HepG2 (cell line): ENCODE results near the gene CRAMP1. TPM values are rescaled to one million over a fixed set of nuclear protein-coding genes. Genes with fewer than 3 reads are reported as not detected.

Experiments used
- ATAC-seq: fragments of 200-7000 bp; cut with Tn5 transposase; 3 replicates; pipeline ENCODE4 v1.9.1; 2020; ENCODE audit warnings: mild to moderate bottlenecking, moderate library complexity
- BruUV-seq: library from RNA; stranded (reverse); fragments of 400-500 nt; replicated peaks from 2 replicates; lab custom pipeline; 2021; lab: Mats Ljungman, UMichigan
- CTCF ChIA-PET: fragments of 300-600 bp; formaldehyde crosslinking; extraction: SDS; loops from one replicate; lab custom pipeline; 2021; ENCODE audit warnings: low total read pairs, inconsistent platforms, low intra/inter-chr PET ratio; lab: Yijun Ruan, JAX
- POLR2A ChIA-PET: fragments of 350-600 bp; sonication (Branson Sonifier 250); formaldehyde crosslinking; loops from one replicate; lab custom pipeline; 2020; ENCODE audit warnings: antibody characterized with exemption, inconsistent platforms; lab: Yijun Ruan, JAX
- DNase-seq: peaks from one replicate; pipeline ENCODE4 v3.0.0-alpha.2; 2015; ENCODE audit warnings: low spot score
- FAIRE-seq: peaks from 3 replicates; lab custom pipeline; 2011; peaks lifted over from hg19 to GRCh38; lab: Jason Lieb, UNC
- H2AFZ ChIP-seq: one replicate; pipeline ENCODE4 v1.6.1; 2011; ENCODE audit warnings: low read length, inconsistent platforms
- H3K27ac ChIP-seq: fragments of 300-600 bp; 3 replicates; pipeline ENCODE4 v1.8.0; 2011; ENCODE audit warnings: mixed run types, mild to moderate bottlenecking, mixed read lengths, low read length, inconsistent platforms; ENCODE audit not compliant: insufficient read depth; ENCODE audit errors: extremely low read length
- H3K27me3 ChIP-seq, 2 experiments: fragments of 200-600 bp in 1 of 2; 2 replicates in 1 of 2; 3 replicates in 1 of 2; pipeline versions ENCODE4 v1.6.0 to v1.8.0; 2011; ENCODE audit warnings: low read length in 2 of 2, mild to moderate bottlenecking in 2 of 2, moderate library complexity in 2 of 2, inconsistent platforms in 1 of 2; ENCODE audit not compliant: insufficient read depth in 2 of 2, control insufficient read depth in 1 of 2
- H3K36me3 ChIP-seq, 2 experiments: fragments of 200-600 bp in 1 of 2; replicated peaks in 1 of 2; 2 replicates in 1 of 2; 3 replicates in 1 of 2; pipeline versions ENCODE4 v1.5.1 to v1.8.0; 2011; ENCODE audit warnings: low read length in 2 of 2, inconsistent platforms in 1 of 2; ENCODE audit not compliant: insufficient read depth in 2 of 2, control insufficient read depth in 1 of 2
- H3K4me1 ChIP-seq: 2 replicates; pipeline ENCODE4 v1.5.1; 2012; ENCODE audit warnings: low read length, inconsistent platforms; ENCODE audit not compliant: insufficient read depth
- H3K4me2 ChIP-seq: 2 replicates; pipeline ENCODE4 v1.6.0; 2011; ENCODE audit warnings: low read depth, low read length, inconsistent platforms
- H3K4me3 ChIP-seq, 3 experiments: fragments of 200-600 bp in 1 of 3; sonication (generic), shearing (Covaris generic) in 1 of 3; replicated peaks in 1 of 3; 2 replicates each; pipeline ENCODE4 v1.5.1; 2011 to 2016; ENCODE audit warnings: low read length in 3 of 3, inconsistent platforms in 2 of 3, low read depth in 2 of 3, mild to moderate bottlenecking in 2 of 3, control low read depth in 1 of 3, mixed read lengths in 1 of 3; ENCODE audit not compliant: insufficient read depth in 1 of 3
- H3K79me2 ChIP-seq: one replicate; pipeline ENCODE4 v1.6.1; 2011; ENCODE audit warnings: low read length, inconsistent platforms; ENCODE audit not compliant: insufficient read depth
- H3K9ac ChIP-seq: 2 replicates; pipeline ENCODE4 v1.6.0; 2011; ENCODE audit warnings: mild to moderate bottlenecking, low read depth, low read length, inconsistent platforms; ENCODE audit not compliant: insufficient read depth
- H3K9me3 ChIP-seq: 2 replicates; pipeline ENCODE4 v1.5.1; 2012; ENCODE audit warnings: mild to moderate bottlenecking, low read length
- H4K20me1 ChIP-seq: 2 replicates; pipeline ENCODE4 v1.6.0; 2011; ENCODE audit warnings: inconsistent platforms, mild to moderate bottlenecking, low read length, moderate library complexity; ENCODE audit not compliant: insufficient read depth
- FOSL2 ChIP-seq: sonication (generic); formaldehyde crosslinking; IDR thresholded peaks from 2 replicates; pipeline ENCODE4 v1.4.0; 2020; ENCODE audit warnings: missing genetic modification reagents
- FOXK1 ChIP-seq: sonication (generic); formaldehyde crosslinking; IDR thresholded peaks from 2 replicates; pipeline ENCODE4 v1.4.0; 2020; ENCODE audit warnings: low read depth, missing genetic modification reagents, borderline replicate concordance
- GATA4 ChIP-seq: sonication (generic); IDR thresholded peaks from 2 replicates; pipeline ENCODE4 v1.6.1; 2016; ENCODE audit warnings: antibody characterized with exemption, low read depth, borderline replicate concordance
- HOXA3 ChIP-seq: sonication (generic); formaldehyde crosslinking; IDR thresholded peaks from 2 replicates; pipeline ENCODE4 v1.5.0; 2020; ENCODE audit warnings: missing genetic modification reagents
- MYNN ChIP-seq: sonication (generic); formaldehyde crosslinking; IDR thresholded peaks from 2 replicates; pipeline ENCODE4 v1.4.0; 2020; ENCODE audit warnings: mild to moderate bottlenecking, low read depth, missing genetic modification reagents
- NCOR1 ChIP-seq: fragments of 200-600 bp; sonication (generic); IDR thresholded peaks from 2 replicates; pipeline ENCODE4 v1.7.0; 2017; ENCODE audit warnings: antibody characterized with exemption, low read length, borderline replicate concordance
- NFE2L2 ChIP-seq: fragments of 150-350 bp; IDR thresholded peaks from 2 replicates; pipeline ENCODE4 v1.6.1; 2014; ENCODE audit warnings: low read length
- RAD21 ChIP-seq: fragments of 450-650 bp; formaldehyde crosslinking; IDR thresholded peaks from 2 replicates; pipeline ENCODE4 v1.5.0; 2020; ENCODE audit warnings: mild to moderate bottlenecking
- RFXAP ChIP-seq: sonication (generic); formaldehyde crosslinking; IDR thresholded peaks from 2 replicates; pipeline ENCODE4 v1.4.0; 2020; ENCODE audit warnings: missing genetic modification reagents, borderline replicate concordance
- TMF1 ChIP-seq: sonication (generic); formaldehyde crosslinking; IDR thresholded peaks from 2 replicates; pipeline ENCODE4 v1.8.1; 2022; ENCODE audit warnings: low read depth, missing genetic modification reagents
- ZFP91 ChIP-seq: sonication (generic); formaldehyde crosslinking; IDR thresholded peaks from 2 replicates; pipeline ENCODE4 v1.9.0; 2022; ENCODE audit warnings: missing genetic modification reagents, mild to moderate bottlenecking, borderline replicate concordance
- ZNF230 ChIP-seq: sonication (generic); formaldehyde crosslinking; IDR thresholded peaks from 2 replicates; pipeline ENCODE4 v1.4.0; 2020; ENCODE audit warnings: mild to moderate bottlenecking, missing genetic modification reagents
- ZNF3 ChIP-seq: IDR thresholded peaks from 2 replicates; pipeline ENCODE4 v1.7.0; 2017; ENCODE audit warnings: inconsistent platforms
- ZNF660 ChIP-seq: sonication (generic); formaldehyde crosslinking; IDR thresholded peaks from 2 replicates; pipeline ENCODE4 v1.5.1; 2020; ENCODE audit warnings: mild to moderate bottlenecking, low read depth, missing genetic modification reagents, borderline replicate concordance
- ZNF883 ChIP-seq: sonication (generic); formaldehyde crosslinking; IDR thresholded peaks from 2 replicates; pipeline ENCODE4 v1.5.1; 2020; ENCODE audit warnings: mild to moderate bottlenecking, missing genetic modification reagents; ENCODE audit errors: not compliant biosample characterization
- WGBS: methylation state at CpG from one replicate; pipeline ENCODE4 v1.1.6; 2017; ENCODE audit warnings: low lambda C conversion rate; 5-methylcytosine and 5-hydroxymethylcytosine counted together
- in situ Hi-C: cut with HindIII; loops from 2 replicates; pipeline ENCODE4 v1.10.0; 2017; ENCODE audit warnings: low pct_unique_long_range_greater_than_20kb; ENCODE audit not compliant: extremely low pct_ligation_motif_present
- intact Hi-C: fragments of 100-400 bp; cut with micrococcal nuclease; formaldehyde crosslinking; loops from one replicate; pipeline ENCODE4 v1.10.0; 2022; ENCODE audit not compliant: unreplicated experiment
- polyA plus RNA-seq, 8 experiments: library from polyadenylated mRNA; depleted of rRNA in 3 of 8; stranded (reverse) in 7 of 8; unstranded in 1 of 8; fragments of >200 nt; fragmentation: Illumina TruSeq in 4 of 8; extraction: Trizol in 4 of 8; gene quantifications; 2 replicates each; pipeline versions ENCODE4 v1.2.1 to v1.2.3, GENCODE V29; 2011 to 2016; ENCODE audit warnings: low read depth in 4 of 8, missing spikeins in 1 of 8, mixed read lengths in 1 of 8; ENCODE audit not compliant: insufficient read depth in 1 of 8
- total RNA-seq, 5 experiments: library from RNA; depleted of rRNA; stranded (reverse); fragments of >200 nt; fragmentation: Illumina TruSeq; extraction: Trizol; gene quantifications; 2 replicates each; pipeline ENCODE4 v1.2.3, GENCODE V29; 2016; ENCODE audit warnings: low read depth in 1 of 5

CRAMP1 gene
- total and polyA plus RNA-seq, 2 of the 13 experiments (the other 11 are each of a cell fraction or from before 2014, with no cell fraction given) = 6.8 to 9.7 TPM

DNA sequence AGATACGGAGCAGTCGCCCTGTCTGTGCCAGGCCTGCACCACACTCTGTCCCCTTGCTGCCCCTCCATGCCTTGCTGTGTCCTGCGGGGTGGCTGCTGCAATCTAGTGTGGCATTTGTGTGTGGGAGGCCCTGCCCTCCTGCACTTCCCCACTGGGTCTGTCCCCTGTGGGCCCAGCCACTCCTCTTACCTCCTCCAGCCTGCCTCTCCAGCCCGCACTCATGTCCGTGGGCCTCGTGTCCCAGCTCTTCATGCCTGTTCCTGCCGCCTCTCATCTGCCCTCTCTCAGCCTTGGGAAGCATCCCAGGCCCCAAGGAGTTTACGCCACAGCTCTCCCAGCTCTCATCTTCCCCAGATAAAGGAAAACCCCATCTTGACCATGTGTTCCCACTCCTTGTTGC, 26.6 kb downstream of the CRAMP1 start:
- H3K9me3 ChIP-seq = no peaks in the 10 kb centered on the region
- peaks cover 3% of the 10 kb centered on the region for H3K79me2 ChIP-seq
- WGBS = 91% methylated on average over 8 of the region's 8 CpGs
- ChIA-PET CTCF (no interaction called here), POLR2A (no interaction called here)
- ATAC-seq = no peak
- H3K4me2 ChIP-seq = no peak overlapping the region
- in situ Hi-C loops (no loop called here), intact Hi-C loops (no loop called here)
- no peaks in the 10 kb centered on the region for H4K20me1 ChIP-seq
- H2AFZ ChIP-seq = no peak overlapping the region
- H3K4me1 ChIP-seq = no peaks in the 10 kb centered on the region
- no TSS peak for BruUV-seq
- no peak for FAIRE-seq
- H3K36me3 ChIP-seq = peaks cover 38 to 79% of the 10 kb centered on the region in 2 experiments; a peak in 4 of 5 replicates
- no peak overlapping the region for H3K9ac ChIP-seq
- no peaks in the 10 kb centered on the region for H3K27me3 ChIP-seq
- DNase-seq = no peak
- no peak for TF ChIP-seq FOSL2 (CRISPR knock-in tag)
- no peak for TF ChIP-seq NFE2L2
- no peak for TF ChIP-seq FOXK1 (CRISPR knock-in tag)
- TF ChIP-seq RAD21 (CRISPR knock-in tag) = no peak
- no peak for TF ChIP-seq ZFP91 (CRISPR knock-in tag)
- no peak for TF ChIP-seq ZNF883 (CRISPR knock-in tag)
- TF ChIP-seq ZNF660 = no peak
- no peak for TF ChIP-seq RFXAP (CRISPR knock-in tag)
- no peak for TF ChIP-seq GATA4
- no peak for TF ChIP-seq ZNF230 (CRISPR knock-in tag)
- TF ChIP-seq TMF1 (CRISPR knock-in tag) = no peak
- no peak for TF ChIP-seq NCOR1
- no peak for TF ChIP-seq HOXA3 (CRISPR knock-in tag)
- no peak for TF ChIP-seq ZNF3 (CRISPR knock-in tag)
- no peak for TF ChIP-seq MYNN (CRISPR knock-in tag)
- H3K27ac ChIP-seq = no peak overlapping the region
- no peak overlapping the region for H3K4me3 ChIP-seq
